DMS53 treated with DMSO at 0.1 percent for 48 hours (cell line): ENCODE data around the gene PCDHA13.
A peak's percentile ranks its signal among the peaks of the same experiment; 100 is the strongest.
"Not testable (repeated sequence)": the region's sequence is repeated elsewhere in the genome, so short reads cannot be mapped to it uniquely, and the experiment has no call there.

Experiments
- DNase-seq: peaks from one replicate; lab custom pipeline; 2025; ENCODE audit not compliant: unreplicated experiment; lab: John Stamatoyannopoulos, UW

PCDHA13 gene

DNA sequence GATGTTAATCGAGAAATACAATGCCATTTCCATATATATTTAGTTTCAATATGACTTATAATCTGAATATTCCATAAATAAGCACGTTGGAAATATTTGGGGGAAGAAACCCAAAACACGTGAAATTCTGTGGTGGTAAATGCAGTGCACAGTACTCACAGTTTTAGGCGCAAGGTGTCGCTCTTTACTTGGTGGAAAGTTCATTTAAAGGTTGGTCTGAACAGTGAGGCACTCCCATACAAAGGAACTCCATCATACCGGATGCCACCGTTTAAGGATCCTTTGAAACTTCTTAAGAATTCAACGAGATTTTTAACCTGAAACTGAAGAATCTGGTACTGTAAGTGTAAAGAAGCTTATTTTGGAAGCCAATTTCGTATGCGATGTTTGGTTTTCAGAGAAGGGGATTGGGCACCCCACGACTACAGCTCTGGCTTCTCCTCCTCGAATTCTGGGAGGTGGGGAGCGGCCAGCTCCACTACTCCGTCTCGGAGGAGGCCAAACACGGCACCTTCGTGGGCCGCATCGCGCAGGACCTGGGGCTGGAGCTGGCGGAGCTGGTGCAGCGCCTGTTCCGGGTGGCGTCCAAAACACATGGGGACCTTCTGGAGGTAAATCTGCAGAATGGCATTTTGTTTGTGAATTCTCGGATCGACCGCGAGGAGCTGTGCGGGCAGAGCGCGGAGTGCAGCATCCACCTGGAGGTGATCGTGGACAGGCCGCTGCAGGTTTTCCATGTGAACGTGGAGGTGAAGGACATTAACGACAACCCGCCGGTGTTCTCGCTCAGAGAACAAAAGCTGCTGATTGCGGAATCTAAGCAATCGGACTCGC is 13.0 kb upstream of the PCDHA13 start, which contains the start of gene PCDHA11:
Gene PCDHA11, plus strand, starts transcription at position 237 of the 834 bp plus-strand sequence. Its CDS starts 147 bp downstream, at position 384.
- peak; percentile 55 for DNase-seq

GRCh38 chr5:140869555-140869886 is 12.4 kb upstream of the PCDHA13 start:
- no peak for DNase-seq

DNA sequence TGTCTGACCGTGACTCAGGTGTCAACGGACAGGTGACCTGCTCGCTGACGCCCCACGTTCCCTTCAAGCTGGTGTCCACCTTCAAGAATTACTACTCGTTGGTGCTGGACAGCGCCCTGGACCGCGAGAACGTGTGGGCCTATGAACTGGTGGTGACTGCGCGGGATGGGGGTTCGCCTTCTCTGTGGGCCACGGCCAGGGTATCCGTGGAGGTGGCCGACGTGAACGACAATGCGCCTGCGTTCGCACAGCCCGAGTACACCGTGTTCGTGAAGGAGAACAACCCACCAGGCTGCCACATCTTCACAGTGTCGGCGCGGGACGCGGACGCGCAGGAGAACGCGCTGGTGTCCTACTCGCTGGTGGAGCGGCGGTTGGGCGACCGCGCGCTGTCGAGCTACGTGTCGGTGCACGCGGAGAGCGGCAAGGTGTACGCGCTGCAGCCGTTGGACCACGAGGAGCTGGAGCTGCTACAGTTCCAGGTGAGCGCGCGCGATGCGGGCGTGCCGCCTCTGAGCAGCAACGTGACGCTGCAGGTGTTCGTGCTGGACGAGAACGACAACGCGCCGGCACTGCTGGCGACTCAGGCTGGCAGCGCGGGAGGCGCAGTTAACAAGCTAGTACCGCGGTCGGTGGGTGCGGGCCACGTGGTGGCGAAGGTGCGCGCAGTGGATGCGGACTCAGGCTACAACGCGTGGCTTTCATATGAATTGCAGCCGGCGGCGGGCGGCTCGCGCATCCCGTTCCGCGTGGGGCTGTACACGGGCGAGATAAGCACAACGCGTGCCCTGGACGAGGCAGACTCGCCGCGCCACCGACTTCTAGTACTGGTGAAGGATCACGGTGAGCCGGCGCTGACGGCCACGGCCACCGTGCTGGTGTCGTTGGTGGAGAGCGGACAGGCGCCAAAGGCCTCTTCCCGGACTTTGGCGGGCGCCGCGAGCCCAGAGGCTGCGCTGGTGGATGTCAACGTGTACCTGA is 11.4 kb upstream of the PCDHA13 start:
- no peak for DNase-seq

GRCh38 chr5:140875085-140876065 is 6.5 kb upstream of the PCDHA13 start, which contains the start of gene PCDHA12:
PCDHA12 (plus strand) TSS chr5:140875308; CDS start chr5:140875473, 165 bp downstream.
- DNase-seq = peak; percentile 36

DNA sequence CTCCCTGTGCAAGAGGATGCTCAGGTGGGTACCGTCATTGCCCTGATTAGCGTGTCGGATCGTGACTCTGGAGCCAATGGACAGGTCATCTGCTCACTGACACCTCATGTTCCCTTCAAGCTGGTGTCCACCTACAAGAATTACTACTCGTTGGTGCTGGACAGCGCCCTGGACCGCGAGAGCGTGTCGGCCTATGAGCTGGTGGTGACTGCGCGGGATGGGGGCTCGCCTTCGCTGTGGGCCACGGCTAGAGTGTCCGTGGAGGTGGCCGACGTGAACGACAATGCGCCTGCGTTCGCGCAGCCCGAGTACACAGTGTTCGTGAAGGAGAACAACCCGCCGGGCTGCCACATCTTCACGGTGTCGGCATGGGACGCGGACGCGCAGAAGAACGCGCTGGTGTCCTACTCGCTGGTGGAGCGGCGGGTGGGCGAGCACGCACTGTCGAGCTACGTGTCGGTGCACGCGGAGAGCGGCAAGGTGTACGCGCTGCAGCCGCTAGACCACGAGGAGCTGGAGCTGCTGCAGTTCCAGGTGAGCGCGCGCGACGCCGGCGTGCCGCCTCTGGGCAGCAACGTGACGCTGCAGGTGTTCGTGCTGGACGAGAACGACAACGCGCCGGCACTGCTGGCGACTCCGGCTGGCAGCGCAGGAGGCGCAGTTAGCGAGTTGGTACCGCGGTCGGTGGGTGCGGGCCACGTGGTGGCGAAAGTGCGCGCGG is 5.2 kb upstream of the PCDHA13 start:
- DNase-seq = not testable (repeated sequence)

GRCh38 chr5:140877262-140877581 is 4.7 kb upstream of the PCDHA13 start:
- no peak for DNase-seq

- DNase-seq = peak; percentile 73
These were observed 621 bp downstream of the PCDHA13 start for GRCh38 chr5:140882591-140882899.

- DNase-seq = no peak
These were observed 1.4 kb downstream of the PCDHA13 start for GRCh38 chr5:140883373-140883772.

DNA sequence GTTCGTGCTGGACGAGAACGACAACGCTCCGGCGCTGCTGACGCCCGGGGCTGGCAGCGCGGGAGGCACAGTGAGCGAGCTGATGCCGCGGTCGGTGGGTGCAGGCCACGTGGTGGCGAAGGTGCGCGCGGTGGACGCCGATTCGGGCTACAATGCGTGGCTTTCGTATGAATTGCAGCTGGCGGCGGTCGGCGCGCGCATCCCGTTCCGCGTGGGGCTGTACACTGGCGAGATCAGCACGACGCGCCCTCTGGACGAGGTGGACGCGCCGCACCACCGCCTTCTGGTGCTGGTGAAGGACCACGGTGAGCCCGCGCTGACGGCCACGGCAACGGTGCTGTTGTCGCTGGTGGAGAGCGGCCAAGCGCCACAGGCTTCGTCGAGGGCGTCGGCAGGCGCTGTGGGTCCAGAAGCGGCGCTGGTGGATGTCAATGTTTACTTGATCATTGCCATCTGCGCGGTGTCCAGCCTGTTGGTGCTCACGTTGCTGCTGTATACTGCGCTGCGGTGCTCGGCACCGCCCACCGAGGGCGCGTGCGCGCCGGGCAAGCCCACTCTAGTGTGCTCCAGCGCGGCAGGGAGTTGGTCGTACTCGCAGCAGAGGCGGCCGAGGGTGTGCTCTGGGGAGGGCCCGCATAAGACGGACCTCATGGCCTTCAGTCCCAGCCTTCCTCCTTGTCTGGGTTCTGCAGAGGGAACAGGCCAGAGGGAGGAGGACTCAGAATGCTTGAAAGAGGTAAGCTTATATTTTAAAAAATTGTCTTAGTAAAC is 2.2 kb downstream of the PCDHA13 start:
- no peak for DNase-seq

DNA sequence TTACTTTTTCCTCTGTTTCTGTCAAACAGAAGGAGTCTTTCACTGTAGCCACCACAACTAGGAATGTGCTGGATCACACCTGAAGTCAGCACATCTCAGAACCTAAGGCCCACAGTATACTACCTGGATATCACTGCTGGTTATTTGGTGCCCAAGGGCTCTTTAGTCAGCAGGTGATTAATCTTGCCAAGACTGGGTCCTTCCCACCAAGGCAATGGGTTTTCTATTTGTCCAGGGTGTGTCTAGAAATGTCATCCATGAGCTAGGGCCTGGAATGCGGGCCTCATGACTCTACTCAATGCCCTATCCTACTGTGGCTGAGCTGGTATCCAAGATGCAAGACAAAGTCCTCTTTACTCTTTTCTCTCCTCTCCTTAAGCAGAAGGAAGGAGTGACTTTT is 34.4 kb downstream of the PCDHA13 start:
- DNase-seq = no peak

- DNase-seq = no peak
These were observed 41.7 kb downstream of the PCDHA13 start for GRCh38 chr5:140923601-140924000.

DNA sequence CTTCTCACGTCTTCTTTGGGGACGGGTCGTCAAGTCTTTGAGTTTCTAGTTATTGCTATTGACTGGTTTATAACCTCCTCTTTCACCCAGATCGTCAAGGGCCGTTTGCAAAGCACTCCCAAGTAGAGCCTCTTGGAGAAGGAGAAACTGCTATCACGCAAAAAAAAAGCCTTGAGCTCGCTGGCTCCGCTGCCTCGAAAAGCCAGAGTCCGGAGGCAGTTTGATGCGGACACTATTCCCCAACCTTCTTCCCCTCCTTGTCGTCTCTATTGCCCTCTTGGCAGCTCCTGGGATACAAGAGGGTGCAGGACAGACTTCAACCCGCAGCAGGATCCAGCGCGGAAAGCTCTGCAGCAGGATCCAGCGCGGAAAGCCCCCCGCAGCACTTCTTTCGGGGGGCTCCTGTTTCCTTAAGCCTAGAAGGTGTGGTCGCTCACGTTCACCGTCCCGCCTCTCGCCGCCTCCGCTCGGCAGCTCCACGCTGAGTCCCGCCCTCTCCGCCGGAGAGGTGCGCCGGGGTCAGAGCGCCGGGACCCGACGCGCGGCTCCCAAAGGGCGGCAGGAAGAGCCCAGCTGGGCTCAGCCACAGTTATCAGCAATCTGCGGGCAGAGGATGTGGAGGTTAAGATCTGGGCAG is 44.0 kb downstream of the PCDHA13 start, which contains the start of gene PCDHAC1:
Gene PCDHAC1, plus strand, starts transcription at position 494 of the 637 bp plus-strand sequence. CDS start 594 bp downstream, outside the sequence.
- peak; percentile 79 for DNase-seq

DNA sequence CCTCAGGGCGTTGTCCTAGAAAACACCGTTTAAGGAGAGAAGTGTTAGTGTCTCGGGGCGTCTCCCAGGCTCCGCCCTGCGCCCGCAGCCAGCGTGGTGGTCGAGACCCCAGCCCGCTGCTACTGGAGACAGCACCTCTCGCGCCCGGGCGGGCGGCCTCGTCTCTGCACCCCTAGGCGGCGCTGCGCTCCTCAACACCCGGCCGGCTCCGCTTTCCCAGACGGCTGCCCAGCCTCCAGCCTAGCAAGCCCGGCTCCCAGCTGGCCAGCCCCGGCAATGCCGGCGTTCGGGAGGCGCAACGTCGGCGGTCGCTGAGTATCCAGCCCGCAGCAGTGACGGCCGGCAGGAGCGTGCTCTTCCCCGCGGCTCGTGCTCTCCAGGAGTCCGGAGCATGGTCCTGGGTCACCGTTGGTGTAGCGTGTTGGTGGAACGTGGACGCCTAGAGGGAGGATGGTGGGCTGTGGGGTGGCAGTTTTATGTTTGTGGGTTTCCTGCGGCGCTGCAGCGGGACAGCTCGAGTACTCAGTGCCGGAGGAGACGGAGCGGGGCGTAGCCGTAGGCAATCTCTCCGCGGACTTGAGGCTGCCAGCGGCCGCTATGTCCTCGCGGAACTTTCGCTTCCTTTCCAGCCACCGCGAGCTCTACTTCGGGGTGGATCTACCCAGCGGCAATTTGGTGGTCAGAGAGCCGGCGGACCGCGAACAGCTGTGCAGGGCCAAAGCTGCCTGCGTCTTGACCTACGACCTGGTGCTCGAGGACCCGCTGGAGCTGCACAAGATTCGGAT is 44.7 kb downstream of the PCDHA13 start:
- DNase-seq = peak; percentile 85

GRCh38 chr5:140927228-140927573 is 45.3 kb downstream of the PCDHA13 start:
- no peak for DNase-seq
